H9 (cell line): ENCODE results near the gene CRHBP. TPM values are rescaled to one million over a fixed set of nuclear protein-coding genes. Genes with fewer than 3 reads are reported as not detected.

Experiments
- DNase-seq: peaks from one replicate; pipeline ENCODE4 v3.0.0-alpha.2; 2017
- H2AFZ ChIP-seq: one replicate; pipeline ENCODE4 v1.6.1; 2013; ENCODE audit warnings: mild to moderate bottlenecking, low read length, control low read depth, moderate library complexity
- H2AK5ac ChIP-seq: 2 replicates; pipeline ENCODE4 v1.6.1; 2013; ENCODE audit warnings: low read length, control low read depth, mixed read lengths; ENCODE audit not compliant: insufficient read length
- H2BK120ac ChIP-seq: one replicate; pipeline ENCODE4 v1.6.1; 2013; ENCODE audit warnings: low read depth, mild to moderate bottlenecking, low read length, control low read depth, inconsistent platforms; ENCODE audit not compliant: poor library complexity, severe bottlenecking
- H2BK12ac ChIP-seq: 2 replicates; pipeline ENCODE4 v1.6.1; 2013; ENCODE audit warnings: low read length, control low read depth, mixed read lengths, low read depth; ENCODE audit not compliant: insufficient read length
- H2BK15ac ChIP-seq: 2 replicates; pipeline ENCODE4 v1.6.1; 2013; ENCODE audit warnings: low read depth, low read length, control low read depth
- H2BK20ac ChIP-seq: one replicate; pipeline ENCODE4 v1.6.1; 2013; ENCODE audit warnings: low read depth, mild to moderate bottlenecking, low read length, control low read depth, inconsistent platforms; ENCODE audit not compliant: poor library complexity, severe bottlenecking
- H2BK5ac ChIP-seq: 2 replicates; pipeline ENCODE4 v1.6.1; 2013; ENCODE audit warnings: low read length, control low read depth, mixed read lengths; ENCODE audit not compliant: insufficient read length
- H3K14ac ChIP-seq: 2 replicates; pipeline ENCODE4 v1.6.1; 2013; ENCODE audit warnings: low read length, control low read depth; ENCODE audit not compliant: insufficient read depth
- H3K18ac ChIP-seq: 2 replicates; pipeline ENCODE4 v1.6.1; 2013; ENCODE audit warnings: low read depth, mild to moderate bottlenecking, mixed read lengths, low read length, control low read depth; ENCODE audit not compliant: insufficient read length
- H3K23ac ChIP-seq: 2 replicates; pipeline ENCODE4 v1.6.1; 2013; ENCODE audit warnings: low read length, control low read depth, mixed read lengths, low read depth; ENCODE audit not compliant: insufficient read length
- H3K23me2 ChIP-seq: 2 replicates; pipeline ENCODE4 v1.6.1; 2013; ENCODE audit warnings: low read depth, mild to moderate bottlenecking, mixed read lengths, low read length, control low read depth; ENCODE audit not compliant: insufficient read length, poor library complexity, severe bottlenecking
- H3K27ac ChIP-seq: 2 replicates; pipeline ENCODE4 v1.5.1; 2013; ENCODE audit warnings: low read length, control low read depth, mixed read lengths, low read depth; ENCODE audit not compliant: insufficient read length
- H3K27me3 ChIP-seq: 2 replicates; pipeline ENCODE4 v1.6.1; 2013; ENCODE audit warnings: low read length, control low read depth, inconsistent platforms; ENCODE audit not compliant: insufficient read depth
- H3K4ac ChIP-seq: 2 replicates; pipeline ENCODE4 v1.6.1; 2013; ENCODE audit warnings: low read depth, mild to moderate bottlenecking, control low read depth, inconsistent platforms, low read length, moderate library complexity
- H3K4me1 ChIP-seq: 2 replicates; pipeline ENCODE4 v1.6.1; 2013; ENCODE audit warnings: low read length, control low read depth, inconsistent platforms; ENCODE audit not compliant: insufficient read depth
- H3K4me2 ChIP-seq: 2 replicates; pipeline ENCODE4 v1.6.1; 2013; ENCODE audit warnings: low read length, control low read depth, mixed read lengths; ENCODE audit not compliant: insufficient read length, insufficient read depth
- H3K56ac ChIP-seq: 2 replicates; pipeline ENCODE4 v1.6.1; 2013; ENCODE audit warnings: low read depth, mild to moderate bottlenecking, mixed read lengths, low read length, control low read depth; ENCODE audit not compliant: insufficient read length
- H3K79me1 ChIP-seq: 2 replicates; pipeline ENCODE4 v1.6.1; 2013; ENCODE audit warnings: low read depth, mild to moderate bottlenecking, moderate library complexity, low read length, control low read depth, inconsistent platforms; ENCODE audit not compliant: insufficient read depth, poor library complexity, severe bottlenecking
- H3K79me2 ChIP-seq: 2 replicates; pipeline ENCODE4 v1.6.1; 2013; ENCODE audit warnings: low read length, control low read depth, inconsistent platforms; ENCODE audit not compliant: insufficient read depth
- H3K9ac ChIP-seq: 2 replicates; pipeline ENCODE4 v1.6.1; 2013; ENCODE audit warnings: low read length, control low read depth, mixed read lengths; ENCODE audit not compliant: insufficient read length; ENCODE audit errors: extremely low read depth
- H3K9me3 ChIP-seq: one replicate; pipeline ENCODE4 v1.6.1; 2013; ENCODE audit warnings: low read depth, low read length, inconsistent platforms; ENCODE audit not compliant: control insufficient read depth
- H3T11ph ChIP-seq: one replicate; pipeline ENCODE4 v1.6.1; 2013; ENCODE audit warnings: mild to moderate bottlenecking, low read length, control low read depth, inconsistent platforms
- H4K20me1 ChIP-seq: one replicate; pipeline ENCODE4 v1.6.1; 2013; ENCODE audit not compliant: control insufficient read depth, insufficient read length, insufficient read depth
- H4K5ac ChIP-seq: 2 replicates; pipeline ENCODE4 v1.6.1; 2013; ENCODE audit warnings: low read depth, mild to moderate bottlenecking, mixed read lengths, low read length, control low read depth; ENCODE audit not compliant: insufficient read length
- H4K8ac ChIP-seq: replicated peaks from 2 replicates; pipeline ENCODE4 v1.6.1; 2013; ENCODE audit warnings: low read length, control low read depth, mixed read lengths, low read depth; ENCODE audit not compliant: insufficient read length
- H4K91ac ChIP-seq: 2 replicates; pipeline ENCODE4 v1.6.1; 2013; ENCODE audit warnings: low read depth, mild to moderate bottlenecking, moderate library complexity, mixed read lengths, low read length, control low read depth; ENCODE audit not compliant: insufficient read length
- H3K27ac Mint-ChIP-seq, 3 experiments: 2 replicates in 2 of 3; 3 replicates in 1 of 3; pipeline ENCODE4 v1.8.0; 2020 to 2021; ENCODE audit warnings: mixed read lengths in 3 of 3, mild to moderate bottlenecking in 1 of 3, moderate library complexity in 1 of 3
- H3K27me3 Mint-ChIP-seq: 2 replicates; pipeline ENCODE4 v1.8.0; 2021; ENCODE audit warnings: low read depth, mild to moderate bottlenecking, moderate library complexity, mixed read lengths
- H3K36me3 Mint-ChIP-seq, 3 experiments: 2 replicates in 2 of 3; 3 replicates in 1 of 3; pipeline ENCODE4 v1.8.0; 2020 to 2021; ENCODE audit warnings: low read depth in 3 of 3, mixed read lengths in 3 of 3; ENCODE audit not compliant: insufficient read depth in 1 of 3
- H3K4me1 Mint-ChIP-seq, 2 experiments: 2 replicates each; pipeline ENCODE4 v1.8.0; 2020; ENCODE audit warnings: mixed read lengths in 2 of 2
- H3K4me3 Mint-ChIP-seq, 2 experiments: 2 replicates in 1 of 2; 3 replicates in 1 of 2; pipeline ENCODE4 v1.8.0; 2020 to 2021; ENCODE audit warnings: mild to moderate bottlenecking in 2 of 2, mixed read lengths in 2 of 2, moderate library complexity in 1 of 2
- H3K9me3 Mint-ChIP-seq, 2 experiments: 2 replicates in 1 of 2; 3 replicates in 1 of 2; pipeline ENCODE4 v1.8.0; 2020; ENCODE audit warnings: mild to moderate bottlenecking in 2 of 2, mixed read lengths in 2 of 2, moderate library complexity in 1 of 2
- CTCF ChIP-seq: fragments of 200-600 bp; sonication (generic); conservative IDR thresholded peaks from 3 replicates; pipeline ENCODE4 v1.8.0; 2021; ENCODE audit warnings: antibody characterized with exemption, mild to moderate bottlenecking
- WGBS: extraction: QIAGEN DNeasy Blood & Tissue Kit; methylation state at CpG from one replicate; pipeline ENCODE4 v1.1.7; 2013; ENCODE audit warnings: missing lambda C conversion rate, low lambda C conversion rate, mixed read lengths; ENCODE audit not compliant: insufficient read length; ENCODE audit errors: extremely low coverage; 5-methylcytosine and 5-hydroxymethylcytosine counted together
- total RNA-seq: library from RNA; stranded (reverse); gene quantifications from 2 replicates; pipeline ENCODE4 v1.2.1, GENCODE V29; 2021

The CRHBP gene
- total RNA-seq, 1 experiment from 2014 or later, result not detected

GRCh38 chr5:77017668-77018067 lies 64.8 kb downstream of the CRHBP start:
- no peak overlapping the region for H2BK12ac ChIP-seq
- H3K23me2 ChIP-seq, result no peaks in the 10 kb centered on the region
- H3K18ac ChIP-seq, result no peak overlapping the region
- H2AK5ac ChIP-seq, result no peak overlapping the region
- no peak overlapping the region for H2AFZ ChIP-seq
- no peak overlapping the region for H2BK15ac ChIP-seq
- no peak overlapping the region for H2BK5ac ChIP-seq
- H3K27ac Mint-ChIP-seq, result no peak overlapping the region
- H4K5ac ChIP-seq, result no peak overlapping the region
- H2BK20ac ChIP-seq, result no peak overlapping the region
- H3K27me3 Mint-ChIP-seq, result peaks cover 11% of the 10 kb centered on the region
- no peak for TF ChIP-seq CTCF
- H4K8ac ChIP-seq, result no peak overlapping the region
- peaks cover 2% of the 10 kb centered on the region in 2 experiments; a peak in 3 of 4 replicates for H3K4me1 Mint-ChIP-seq
- no peaks in the 10 kb centered on the region for H3K4me1 ChIP-seq
- no peaks in the 10 kb centered on the region for H3K79me1 ChIP-seq
- no peaks in the 10 kb centered on the region for H3K9me3 ChIP-seq
- H3K9ac ChIP-seq, result no peak overlapping the region
- no peak overlapping the region for H2BK120ac ChIP-seq
- H4K20me1 ChIP-seq, result no peaks in the 10 kb centered on the region
- H4K91ac ChIP-seq, result no peak overlapping the region
- no peak overlapping the region for H3K4me2 ChIP-seq
- H3K23ac ChIP-seq, result no peak overlapping the region
- no peak overlapping the region for H3T11ph ChIP-seq
- no peaks in the 10 kb centered on the region for H3K27me3 ChIP-seq
- H3K14ac ChIP-seq, result no peak overlapping the region
- no peak for DNase-seq
- H3K27ac ChIP-seq, result no peak overlapping the region
- no peak overlapping the region for H3K4me3 Mint-ChIP-seq
- H3K79me2 ChIP-seq, result no peaks in the 10 kb centered on the region
- no peak overlapping the region for H3K56ac ChIP-seq
- H3K9me3 Mint-ChIP-seq, result peaks cover 2 to 6% of the 10 kb centered on the region in 2 experiments; a peak in 4 of 5 replicates
- H3K36me3 Mint-ChIP-seq, result no peaks in the 10 kb centered on the region
- no CpG with 5 or more reads among the region's 4 CpGs for WGBS
- no peak overlapping the region for H3K4ac ChIP-seq

Other genes with a start within 250 kb of the CRHBP start
- gene F2R, start 236.9 kb upstream of the CRHBP start, total RNA-seq, result 14.8 and 15.2 TPM in 2 replicates
- gene F2RL1, start 134.0 kb upstream of the CRHBP start, total RNA-seq, result 22.4 and 23.0 TPM in 2 replicates
- gene S100Z, start 103.0 kb upstream of the CRHBP start, total RNA-seq, result not detected in 2 replicates
- 13.6 and 14.8 TPM in 2 replicates for gene AGGF1, start 77.4 kb downstream of the CRHBP start, total RNA-seq
- gene ZBED3, start 134.2 kb downstream of the CRHBP start, total RNA-seq, result 7.6 and 7.8 TPM in 2 replicates